Osteocyte (in vitro differentiated cells): ENCODE measurements around the gene GPHN. TPM values are rescaled to one million over a fixed set of nuclear protein-coding genes. Genes with fewer than 3 reads are reported as not detected.
"Not testable (repeated sequence)": the region's sequence is repeated elsewhere in the genome, so short reads cannot be mapped to it uniquely, and the experiment has no call there.

ENCODE experiments used
- DNase-seq: peaks from one replicate; pipeline ENCODE4 v3.0.0; 2021; ENCODE audit warnings: mixed read lengths; ENCODE audit not compliant: unreplicated experiment; ENCODE audit errors: extremely low spot score
- H3K27ac Mint-ChIP-seq: one replicate; pipeline ENCODE4 v1.8.0; 2021; ENCODE audit warnings: mild to moderate bottlenecking, mixed read lengths; ENCODE audit not compliant: unreplicated experiment
- H3K27me3 Mint-ChIP-seq: one replicate; pipeline ENCODE4 v1.8.0; 2021; ENCODE audit warnings: mixed read lengths; ENCODE audit not compliant: unreplicated experiment
- H3K36me3 Mint-ChIP-seq: one replicate; pipeline ENCODE4 v1.8.0; 2021; ENCODE audit warnings: mixed read lengths; ENCODE audit not compliant: unreplicated experiment
- H3K4me1 Mint-ChIP-seq: one replicate; pipeline ENCODE4 v1.8.0; 2021; ENCODE audit warnings: mixed read lengths; ENCODE audit not compliant: unreplicated experiment
- H3K4me3 Mint-ChIP-seq: one replicate; pipeline ENCODE4 v1.8.0; 2021; ENCODE audit warnings: mild to moderate bottlenecking, moderate library complexity, mixed read lengths; ENCODE audit not compliant: unreplicated experiment
- H3K9me3 Mint-ChIP-seq: one replicate; pipeline ENCODE4 v1.8.0; 2021; ENCODE audit warnings: mixed read lengths; ENCODE audit not compliant: unreplicated experiment
- CTCF ChIP-seq: fragments of 200-600 bp; sonication (generic); IDR thresholded peaks from 2 replicates; pipeline ENCODE4 v1.5.0; 2021; ENCODE audit warnings: antibody characterized with exemption, mild to moderate bottlenecking, moderate library complexity
- total RNA-seq: library from RNA; stranded (reverse); gene quantifications from 2 replicates; pipeline ENCODE4 v1.2.1, GENCODE V29; 2021

GPHN gene
- total RNA-seq, 1 donor from 2014 or later = 17.7 TPM

GRCh38 chr14:66824251-66824650 is 316.3 kb downstream of the GPHN start:
- no peaks in the 10 kb centered on the region for H3K27me3 Mint-ChIP-seq
- H3K4me1 Mint-ChIP-seq = no peaks in the 10 kb centered on the region
- H3K9me3 Mint-ChIP-seq = no peaks in the 10 kb centered on the region
- H3K27ac Mint-ChIP-seq = no peak overlapping the region
- no peaks in the 10 kb centered on the region for H3K36me3 Mint-ChIP-seq
- no peak for TF ChIP-seq CTCF
- DNase-seq = no peak
- no peak overlapping the region for H3K4me3 Mint-ChIP-seq

- Mint-ChIP-seq H3K27me3 (no peaks in the 10 kb centered on the region), H3K4me1 (peaks cover 12% of the 10 kb centered on the region), H3K27ac (no peak overlapping the region), H3K36me3 (no peaks in the 10 kb centered on the region), H3K4me3 (no peak overlapping the region), H3K9me3 (no peaks in the 10 kb centered on the region)
- DNase-seq = no peak
- TF ChIP-seq CTCF = no peak
These were observed 319.2 kb downstream of the GPHN start for GRCh38 chr14:66827182-66827581.

- Mint-ChIP-seq H3K4me1 (peaks cover 12% of the 10 kb centered on the region), H3K4me3 (no peak overlapping the region)
These were observed 323.2 kb downstream of the GPHN start for GRCh38 chr14:66831173-66831572.

GRCh38 chr14:66833816-66834215 is 325.9 kb downstream of the GPHN start:
- TF ChIP-seq CTCF = no peak
- Mint-ChIP-seq H3K9me3 (peaks cover 9% of the 10 kb centered on the region), H3K4me1 (peaks cover 12% of the 10 kb centered on the region), H3K27ac (no peak overlapping the region), H3K4me3 (no peak overlapping the region), H3K36me3 (no peaks in the 10 kb centered on the region), H3K27me3 (no peaks in the 10 kb centered on the region)
- DNase-seq = no peak

More at GRCh38 chr14:66831173-66831572, 323.2 kb downstream of the GPHN start:
- peaks cover 9% of the 10 kb centered on the region for H3K9me3 Mint-ChIP-seq
- no peak for DNase-seq
- H3K27ac Mint-ChIP-seq = no peak overlapping the region
- no peak for TF ChIP-seq CTCF
- H3K36me3 Mint-ChIP-seq = no peaks in the 10 kb centered on the region
- H3K27me3 Mint-ChIP-seq = no peaks in the 10 kb centered on the region

- not testable (repeated sequence) for DNase-seq, H3K4me3 Mint-ChIP-seq, H3K27ac Mint-ChIP-seq, H3K27me3 Mint-ChIP-seq, H3K9me3 Mint-ChIP-seq, H3K36me3 Mint-ChIP-seq, H3K4me1 Mint-ChIP-seq
These were observed 329.5 kb downstream of the GPHN start for GRCh38 chr14:66837436-66837835.

GRCh38 chr14:66842911-66843512 is 335.1 kb downstream of the GPHN start:
- Mint-ChIP-seq H3K27me3 (no peaks in the 10 kb centered on the region), H3K4me1 (no peaks in the 10 kb centered on the region), H3K4me3 (no peak overlapping the region), H3K9me3 (no peaks in the 10 kb centered on the region), H3K36me3 (no peaks in the 10 kb centered on the region), H3K27ac (no peak overlapping the region)
- DNase-seq = no peak
- no peak for TF ChIP-seq CTCF
